Measurements from ENCODE around the gene GGA1. TPM values are rescaled to one million over a fixed set of nuclear protein-coding genes. Genes with fewer than 3 reads are reported as not detected.

GGA1 gene
- total RNA-seq, 1 donor from 2014 or later: 49.6 TPM

- no peak overlapping the region for H3K4me3 ChIP-seq (ENCODE audit: low read depth, low read length)
- TF ChIP-seq CTCF (conservative IDR thresholded peaks at IDR 0.05; ENCODE audit: low read depth, low read length): no peak
- no peak for DNase-seq (ENCODE audit: low read depth)
Observed at GRCh38 chr22:37568012-37568411, 40.6 kb upstream of the GGA1 start.

- DNase-seq (ENCODE audit: low read depth): no peak
- H3K4me3 ChIP-seq (ENCODE audit: low read depth, low read length): no peak overlapping the region
- no peak for TF ChIP-seq CTCF (conservative IDR thresholded peaks at IDR 0.05; ENCODE audit: low read depth, low read length)
Observed at GRCh38 chr22:37568448-37569008, 40.1 kb upstream of the GGA1 start.

- no peak for DNase-seq (ENCODE audit: low read depth)
- TF ChIP-seq CTCF (conservative IDR thresholded peaks at IDR 0.05; ENCODE audit: low read depth, low read length): no peak
- no peak overlapping the region for H3K4me3 ChIP-seq (ENCODE audit: low read depth, low read length)
Observed at GRCh38 chr22:37569009-37569920, 39.4 kb upstream of the GGA1 start.

GRCh38 chr22:37569921-37570660 is 38.5 kb upstream of the GGA1 start:
- DNase-seq (ENCODE audit: low read depth): no peak
- no peak overlapping the region for H3K4me3 ChIP-seq (ENCODE audit: low read depth, low read length)
- no peak for TF ChIP-seq CTCF (conservative IDR thresholded peaks at IDR 0.05; ENCODE audit: low read depth, low read length)

GRCh38 chr22:37570661-37570976 is 38.0 kb upstream of the GGA1 start:
- no peak for TF ChIP-seq CTCF (conservative IDR thresholded peaks at IDR 0.05; ENCODE audit: low read depth, low read length)
- no peak overlapping the region for H3K4me3 ChIP-seq (ENCODE audit: low read depth, low read length)
- no peak for DNase-seq (ENCODE audit: low read depth)

GRCh38 chr22:37571258-37571991 is 37.2 kb upstream of the GGA1 start:
- no peak for DNase-seq (ENCODE audit: low read depth)
- TF ChIP-seq CTCF (conservative IDR thresholded peaks at IDR 0.05; ENCODE audit: low read depth, low read length): peak; percentile 26

More at GRCh38 chr22:37571258-37571991, 37.2 kb upstream of the GGA1 start:
- no peak overlapping the region for H3K4me3 ChIP-seq (ENCODE audit: low read depth, low read length)
